Measurements from ENCODE around the gene ENO1. TPM values are rescaled to one million over a fixed set of nuclear protein-coding genes. Genes with fewer than 3 reads are reported as not detected.
"Not testable (repeated sequence)": the region's sequence is repeated elsewhere in the genome, so short reads cannot be mapped to it uniquely, and the experiment has no call there.

The ENO1 gene
- total and polyA plus RNA-seq, 2 experiments from 2014 or later = 3,076 to 4,945 TPM

GRCh38 chr1:8902765-8903164, 24.3 kb upstream of the ENO1 start:
- Histone ChIP-seq H3K27me3 (no peaks in the 10 kb centered on the region), H3K36me3 (no peaks in the 10 kb centered on the region), H3K27ac (no peak overlapping the region), H3K4me3 (no peak overlapping the region), H3K4me1 (ENCODE audit: low read depth) (no peaks in the 10 kb centered on the region), H3K9me3 (ENCODE audit: low read depth) (no peaks in the 10 kb centered on the region)
- TF ChIP-seq, protein P1, sequence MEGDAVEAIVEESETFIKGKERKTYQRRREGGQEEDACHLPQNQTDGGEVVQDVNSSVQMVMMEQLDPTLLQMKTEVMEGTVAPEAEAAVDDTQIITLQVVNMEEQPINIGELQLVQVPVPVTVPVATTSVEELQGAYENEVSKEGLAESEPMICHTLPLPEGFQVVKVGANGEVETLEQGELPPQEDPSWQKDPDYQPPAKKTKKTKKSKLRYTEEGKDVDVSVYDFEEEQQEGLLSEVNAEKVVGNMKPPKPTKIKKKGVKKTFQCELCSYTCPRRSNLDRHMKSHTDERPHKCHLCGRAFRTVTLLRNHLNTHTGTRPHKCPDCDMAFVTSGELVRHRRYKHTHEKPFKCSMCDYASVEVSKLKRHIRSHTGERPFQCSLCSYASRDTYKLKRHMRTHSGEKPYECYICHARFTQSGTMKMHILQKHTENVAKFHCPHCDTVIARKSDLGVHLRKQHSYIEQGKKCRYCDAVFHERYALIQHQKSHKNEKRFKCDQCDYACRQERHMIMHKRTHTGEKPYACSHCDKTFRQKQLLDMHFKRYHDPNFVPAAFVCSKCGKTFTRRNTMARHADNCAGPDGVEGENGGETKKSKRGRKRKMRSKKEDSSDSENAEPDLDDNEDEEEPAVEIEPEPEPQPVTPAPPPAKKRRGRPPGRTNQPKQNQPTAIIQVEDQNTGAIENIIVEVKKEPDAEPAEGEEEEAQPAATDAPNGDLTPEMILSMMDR (IDR thresholded peaks at IDR 0.05; ENCODE audit: low read depth, low read length) = peak; percentile 17
- DNase-seq (ENCODE audit: low read depth in 1 of 2, low spot score in 1 of 2) = peak in 1 of 2 donors; percentile 47

DNA sequence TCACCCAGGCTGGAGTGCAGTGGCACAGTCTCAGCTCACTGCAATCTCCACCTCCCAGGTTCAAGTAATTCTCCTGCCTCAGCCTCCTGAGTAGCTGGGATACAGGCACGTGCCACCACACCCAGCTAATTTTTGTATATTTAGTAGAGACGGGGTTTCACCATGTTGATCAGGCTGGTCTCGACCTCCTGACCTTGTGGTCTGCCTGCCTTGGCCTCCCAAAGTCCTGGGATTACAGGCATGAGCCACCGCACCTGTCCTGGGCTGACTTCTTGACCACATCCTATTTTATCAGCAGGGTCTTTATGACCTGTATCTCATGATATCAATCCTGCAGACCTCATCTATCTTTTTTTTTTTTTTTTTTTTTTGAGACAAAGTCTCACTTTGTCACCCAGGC, 22.2 kb upstream of the ENO1 start:
- not testable (repeated sequence) for H3K4me1 ChIP-seq (ENCODE audit: low read depth); H3K27ac ChIP-seq; H3K4me3 ChIP-seq; DNase-seq (ENCODE audit: low read depth in 1 of 2, low spot score in 1 of 2); H3K27me3 ChIP-seq; H3K36me3 ChIP-seq; H3K9me3 ChIP-seq (ENCODE audit: low read depth)

DNA sequence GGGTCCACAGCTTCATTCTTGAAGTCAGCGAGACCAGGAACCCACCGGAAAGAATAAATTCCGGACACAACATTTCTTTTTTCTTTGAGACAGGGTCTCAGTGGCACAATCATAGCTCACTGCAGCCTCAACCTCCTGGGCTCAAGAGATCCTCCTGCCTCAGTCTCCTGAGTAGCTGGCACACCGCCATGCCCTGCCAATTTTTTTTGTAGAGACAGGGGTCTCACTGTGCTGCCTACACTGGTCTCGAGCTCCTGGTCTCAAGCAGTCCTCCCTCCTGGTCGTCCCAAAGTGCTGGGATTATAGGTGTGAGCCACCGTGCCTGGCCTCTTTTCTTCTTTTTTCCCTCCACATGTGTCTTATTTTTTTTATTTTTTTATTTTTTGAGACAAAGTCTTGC, 20.6 kb upstream of the ENO1 start:
- no peak overlapping the region for H3K4me3 ChIP-seq
- no peaks in the 10 kb centered on the region for H3K36me3 ChIP-seq
- TF ChIP-seq, protein P1 (IDR thresholded peaks at IDR 0.05; ENCODE audit: low read depth, low read length) = no peak
- no peaks in the 10 kb centered on the region for H3K4me1 ChIP-seq (ENCODE audit: low read depth)
- H3K27me3 ChIP-seq = no peaks in the 10 kb centered on the region
- DNase-seq (ENCODE audit: low read depth in 1 of 2, low spot score in 1 of 2) = no peak
- no peaks in the 10 kb centered on the region for H3K9me3 ChIP-seq (ENCODE audit: low read depth)
- H3K27ac ChIP-seq = no peak overlapping the region

DNA sequence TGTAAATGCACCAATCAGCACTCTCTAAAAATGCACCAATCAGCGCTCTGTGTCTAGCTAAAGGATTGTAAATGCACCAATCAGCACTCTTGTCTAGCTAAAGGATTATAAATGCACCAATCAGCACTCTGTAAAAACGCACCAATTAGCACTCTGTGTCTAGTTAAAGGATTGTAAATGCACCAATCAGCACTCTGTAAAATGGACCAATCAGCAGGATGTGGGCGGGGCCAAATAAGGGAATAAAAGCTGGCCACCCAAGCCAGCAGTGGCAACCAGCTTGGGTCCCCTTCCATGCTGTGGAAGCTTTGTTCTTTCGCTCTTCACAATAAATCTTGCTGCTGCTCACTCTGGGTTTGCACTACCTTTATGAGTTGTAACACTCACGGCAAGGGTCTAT, 19.9 kb upstream of the ENO1 start:
- H3K4me3 ChIP-seq; H3K27ac ChIP-seq; H3K36me3 ChIP-seq; H3K9me3 ChIP-seq (ENCODE audit: low read depth); H3K27me3 ChIP-seq; H3K4me1 ChIP-seq (ENCODE audit: low read depth); DNase-seq (ENCODE audit: low read depth in 1 of 2, low spot score in 1 of 2): not testable (repeated sequence)

DNA sequence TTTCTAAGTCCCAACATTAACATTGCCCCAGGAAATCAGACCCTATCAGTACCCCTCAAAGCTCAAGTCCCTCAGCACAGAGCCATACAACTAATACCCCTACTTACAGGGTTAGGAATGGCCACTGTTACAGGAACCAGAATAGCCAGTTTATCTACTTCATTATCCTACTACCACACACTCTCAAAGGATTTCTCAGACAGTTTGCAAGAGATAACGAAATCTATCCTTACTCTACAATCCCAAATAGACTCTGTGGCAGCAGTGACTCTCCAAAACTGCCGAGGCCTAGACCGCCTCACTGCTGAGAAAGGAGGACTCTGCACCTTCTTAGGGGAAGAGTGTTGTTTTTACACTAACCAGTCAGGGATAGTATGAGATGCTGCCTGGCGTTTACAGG, 19.0 kb upstream of the ENO1 start:
- not testable (repeated sequence) for DNase-seq (ENCODE audit: low read depth in 1 of 2, low spot score in 1 of 2); H3K27me3 ChIP-seq; H3K9me3 ChIP-seq (ENCODE audit: low read depth); H3K4me1 ChIP-seq (ENCODE audit: low read depth); H3K36me3 ChIP-seq; H3K4me3 ChIP-seq
- peak overlapping the region; percentile 73 for H3K27ac ChIP-seq

DNA sequence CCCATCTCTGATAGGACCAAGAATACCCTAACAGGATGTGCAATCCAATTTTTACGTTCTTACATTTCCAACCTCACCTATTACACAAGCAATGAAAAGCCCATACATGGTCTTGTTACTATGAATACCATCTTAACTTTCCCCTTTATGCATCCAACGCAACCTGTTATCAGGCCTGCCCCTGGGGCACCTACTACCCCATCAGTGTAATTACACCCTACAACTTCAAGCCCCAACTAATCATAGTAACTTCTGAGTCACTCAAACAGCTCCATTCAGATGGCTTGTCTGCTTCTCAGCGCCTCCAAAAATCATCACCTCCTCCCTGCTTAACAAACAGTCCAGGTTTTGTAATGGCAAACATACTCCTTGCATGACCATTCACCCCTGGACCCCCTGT, 18.3 kb upstream of the ENO1 start:
- not testable (repeated sequence) for H3K4me3 ChIP-seq; H3K27me3 ChIP-seq; H3K9me3 ChIP-seq (ENCODE audit: low read depth); H3K4me1 ChIP-seq (ENCODE audit: low read depth); DNase-seq (ENCODE audit: low read depth in 1 of 2, low spot score in 1 of 2); H3K36me3 ChIP-seq
- H3K27ac ChIP-seq = peak overlapping the region; percentile 73

- H3K27ac ChIP-seq = no peak overlapping the region
- H3K36me3 ChIP-seq = no peaks in the 10 kb centered on the region
- H3K4me1 ChIP-seq (ENCODE audit: low read depth) = no peaks in the 10 kb centered on the region
- TF ChIP-seq, protein P1 (IDR thresholded peaks at IDR 0.05; ENCODE audit: low read depth, low read length) = no peak
- no peak for DNase-seq (ENCODE audit: low read depth in 1 of 2, low spot score in 1 of 2)
- H3K9me3 ChIP-seq (ENCODE audit: low read depth) = no peaks in the 10 kb centered on the region
- H3K27me3 ChIP-seq = no peaks in the 10 kb centered on the region
- H3K4me3 ChIP-seq = no peak overlapping the region
These were observed 13.5 kb upstream of the ENO1 start for GRCh38 chr1:8892026-8892425.

DNA sequence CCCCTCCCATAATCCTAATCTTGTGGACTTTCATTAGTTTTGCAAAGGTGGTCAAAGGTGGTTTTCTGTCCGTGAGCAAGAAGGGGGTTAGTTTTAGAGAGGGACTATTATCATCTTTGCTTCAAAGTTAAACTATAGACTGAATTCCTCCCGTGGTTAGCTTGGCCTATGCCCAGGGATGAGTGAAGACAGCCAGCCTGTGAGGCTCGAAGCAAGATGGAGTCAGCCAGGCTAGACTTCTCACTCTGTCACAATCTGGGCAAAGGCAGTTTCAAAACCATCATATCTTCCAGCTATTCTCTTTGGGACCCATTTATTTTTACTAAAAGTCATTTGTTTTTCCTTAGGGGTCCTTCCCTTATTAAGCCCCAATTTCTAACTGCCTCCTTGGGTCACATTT, 12.9 kb upstream of the ENO1 start:
- H3K27ac ChIP-seq = no peak overlapping the region
- H3K36me3 ChIP-seq = no peaks in the 10 kb centered on the region
- H3K9me3 ChIP-seq (ENCODE audit: low read depth) = no peaks in the 10 kb centered on the region
- H3K4me1 ChIP-seq (ENCODE audit: low read depth) = no peaks in the 10 kb centered on the region
- H3K27me3 ChIP-seq = no peaks in the 10 kb centered on the region
- H3K4me3 ChIP-seq = no peak overlapping the region
- TF ChIP-seq, protein P1 (IDR thresholded peaks at IDR 0.05; ENCODE audit: low read depth, low read length) = no peak
- DNase-seq (ENCODE audit: low read depth in 1 of 2, low spot score in 1 of 2) = peak in 1 of 2 donors; percentile 58
